Smooth muscle cell (in vitro differentiated cells): Measurements from ENCODE around the gene ZNF335. TPM values are rescaled to one million over a fixed set of nuclear protein-coding genes. Genes with fewer than 3 reads are reported as not detected.

Source experiments
- DNase-seq: peaks from one replicate; lab custom pipeline; 2025; ENCODE audit not compliant: unreplicated experiment; lab: John Stamatoyannopoulos, UW
- H2AFZ ChIP-seq: fragments of 200-600 bp; sonication (generic); 2 replicates; pipeline ENCODE4 v1.6.0; 2016; ENCODE audit warnings: antibody characterized with exemption, low read depth, mild to moderate bottlenecking
- H3F3A ChIP-seq: fragments of 200-600 bp; sonication (generic); 2 replicates; pipeline ENCODE4 v1.6.0; 2017; ENCODE audit warnings: antibody characterized with exemption, low read depth
- H3K27ac ChIP-seq: fragments of 200-600 bp; sonication (generic); 2 replicates; pipeline ENCODE4 v1.5.1; 2016; ENCODE audit warnings: low read depth, mild to moderate bottlenecking
- H3K27me3 ChIP-seq: fragments of 200-600 bp; sonication (generic); 2 replicates; pipeline ENCODE4 v1.6.1; 2016; ENCODE audit warnings: low read depth, mild to moderate bottlenecking
- H3K36me3 ChIP-seq: fragments of 200-600 bp; sonication (generic); 2 replicates; pipeline ENCODE4 v1.5.1; 2016; ENCODE audit warnings: low read depth
- H3K4me1 ChIP-seq: fragments of 200-600 bp; sonication (generic); 2 replicates; pipeline ENCODE4 v1.5.1; 2016; ENCODE audit warnings: low read depth
- H3K4me2 ChIP-seq: fragments of 200-600 bp; sonication (generic); 2 replicates; pipeline ENCODE4 v1.6.0; 2016; ENCODE audit warnings: mild to moderate bottlenecking
- H3K4me3 ChIP-seq: fragments of 200-600 bp; sonication (generic); 2 replicates; pipeline ENCODE4 v1.5.1; 2016; ENCODE audit warnings: mild to moderate bottlenecking
- H3K79me2 ChIP-seq: fragments of 200-600 bp; sonication (generic); 2 replicates; pipeline ENCODE4 v1.6.0; 2016; ENCODE audit warnings: low read depth, mild to moderate bottlenecking
- H3K9ac ChIP-seq: fragments of 200-600 bp; sonication (generic); 2 replicates; pipeline ENCODE4 v1.6.0; 2016; ENCODE audit warnings: low read depth
- H3K9me3 ChIP-seq: fragments of 200-600 bp; sonication (generic); replicated peaks from 2 replicates; pipeline ENCODE4 v1.5.1; 2016; ENCODE audit warnings: low read depth
- H4K20me1 ChIP-seq: fragments of 200-600 bp; sonication (generic); 2 replicates; pipeline ENCODE4 v1.6.0; 2016; ENCODE audit warnings: low read depth
- WGBS: methylation state at CpG from one replicate; pipeline ENCODE4 v1.1.7; 2016; ENCODE audit warnings: low lambda C conversion rate; 5-methylcytosine and 5-hydroxymethylcytosine counted together
- polyA plus RNA-seq: library from polyadenylated mRNA; unstranded; fragments of >200 nt; fragmentation: Nextera tagmentation; extraction: Ambion mirVana; gene quantifications from 2 replicates; pipeline ENCODE4 v1.2.1, GENCODE V29; 2016
- total RNA-seq: library from RNA; depleted of rRNA; stranded (reverse); fragments of >200 nt; gene quantifications from 2 replicates; pipeline ENCODE4 v1.2.3, GENCODE V29; 2014
- TF ChIP-seq, protein P1 (sequence below): fragments of 200-600 bp; sonication (generic); IDR thresholded peaks from 2 replicates; pipeline ENCODE4 v1.5.1; 2017; ENCODE audit warnings: borderline replicate concordance, mild to moderate bottlenecking, antibody characterized with exemption; ENCODE audit not compliant: insufficient read depth, poor library complexity, severe bottlenecking

Gene ZNF335
- total and polyA plus RNA-seq, 2 experiments from 2014 or later = 11.2 to 14.2 TPM

DNA sequence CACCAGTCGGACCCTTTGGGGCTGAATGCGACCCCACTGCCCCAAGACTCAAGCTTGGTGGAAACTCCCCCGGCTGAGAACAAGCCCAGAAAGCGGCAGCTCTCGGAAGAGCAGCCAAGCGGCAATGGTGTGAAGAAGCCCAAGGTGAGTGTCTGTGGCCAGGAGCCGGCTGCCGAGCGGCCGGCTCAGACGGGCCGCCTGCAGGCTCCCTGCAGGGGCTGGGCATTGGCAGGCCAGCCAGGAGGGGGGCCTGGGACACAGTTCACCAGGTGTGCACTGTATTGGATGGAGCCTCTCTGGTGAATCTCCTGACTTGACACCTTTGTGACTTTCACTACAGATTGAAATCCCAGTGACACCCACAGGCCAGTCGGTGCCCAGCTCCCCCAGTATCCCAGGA lies 31.5 kb downstream of the ZNF335 start:
- Histone ChIP-seq H2AFZ (no peak overlapping the region), H3K27ac (no peak overlapping the region), H3K9ac (no peak overlapping the region), H3K4me3 (no peak overlapping the region), H3K4me2 (no peak overlapping the region), H3K79me2 (peaks cover 23% of the 10 kb centered on the region), H3K27me3 (no peaks in the 10 kb centered on the region), H3F3A (no peaks in the 10 kb centered on the region), H3K4me1 (peaks cover 9% of the 10 kb centered on the region), H3K36me3 (peaks cover 2% of the 10 kb centered on the region), H3K9me3 (no peaks in the 10 kb centered on the region), H4K20me1 (peaks cover 32% of the 10 kb centered on the region)
- 99% methylated on average over 13 of the region's 13 CpGs for WGBS
- TF ChIP-seq, protein P1, sequence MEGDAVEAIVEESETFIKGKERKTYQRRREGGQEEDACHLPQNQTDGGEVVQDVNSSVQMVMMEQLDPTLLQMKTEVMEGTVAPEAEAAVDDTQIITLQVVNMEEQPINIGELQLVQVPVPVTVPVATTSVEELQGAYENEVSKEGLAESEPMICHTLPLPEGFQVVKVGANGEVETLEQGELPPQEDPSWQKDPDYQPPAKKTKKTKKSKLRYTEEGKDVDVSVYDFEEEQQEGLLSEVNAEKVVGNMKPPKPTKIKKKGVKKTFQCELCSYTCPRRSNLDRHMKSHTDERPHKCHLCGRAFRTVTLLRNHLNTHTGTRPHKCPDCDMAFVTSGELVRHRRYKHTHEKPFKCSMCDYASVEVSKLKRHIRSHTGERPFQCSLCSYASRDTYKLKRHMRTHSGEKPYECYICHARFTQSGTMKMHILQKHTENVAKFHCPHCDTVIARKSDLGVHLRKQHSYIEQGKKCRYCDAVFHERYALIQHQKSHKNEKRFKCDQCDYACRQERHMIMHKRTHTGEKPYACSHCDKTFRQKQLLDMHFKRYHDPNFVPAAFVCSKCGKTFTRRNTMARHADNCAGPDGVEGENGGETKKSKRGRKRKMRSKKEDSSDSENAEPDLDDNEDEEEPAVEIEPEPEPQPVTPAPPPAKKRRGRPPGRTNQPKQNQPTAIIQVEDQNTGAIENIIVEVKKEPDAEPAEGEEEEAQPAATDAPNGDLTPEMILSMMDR = no peak
- DNase-seq = no peak

- Histone ChIP-seq H3K4me2 (no peak overlapping the region), H3K27me3 (no peaks in the 10 kb centered on the region), H3F3A (no peaks in the 10 kb centered on the region), H2AFZ (no peak overlapping the region), H3K9ac (no peak overlapping the region), H3K4me1 (peaks cover 10% of the 10 kb centered on the region), H3K79me2 (peaks cover 23% of the 10 kb centered on the region), H3K4me3 (no peak overlapping the region), H3K27ac (no peak overlapping the region), H3K9me3 (no peaks in the 10 kb centered on the region), H3K36me3 (peaks cover 2% of the 10 kb centered on the region), H4K20me1 (peaks cover 34% of the 10 kb centered on the region)
- DNase-seq = no peak
- TF ChIP-seq, protein P1 = no peak
- 100% methylated on average over 3 of the region's 3 CpGs for WGBS
Observed at GRCh38 chr20:45940053-45940452, 31.9 kb downstream of the ZNF335 start.

DNA sequence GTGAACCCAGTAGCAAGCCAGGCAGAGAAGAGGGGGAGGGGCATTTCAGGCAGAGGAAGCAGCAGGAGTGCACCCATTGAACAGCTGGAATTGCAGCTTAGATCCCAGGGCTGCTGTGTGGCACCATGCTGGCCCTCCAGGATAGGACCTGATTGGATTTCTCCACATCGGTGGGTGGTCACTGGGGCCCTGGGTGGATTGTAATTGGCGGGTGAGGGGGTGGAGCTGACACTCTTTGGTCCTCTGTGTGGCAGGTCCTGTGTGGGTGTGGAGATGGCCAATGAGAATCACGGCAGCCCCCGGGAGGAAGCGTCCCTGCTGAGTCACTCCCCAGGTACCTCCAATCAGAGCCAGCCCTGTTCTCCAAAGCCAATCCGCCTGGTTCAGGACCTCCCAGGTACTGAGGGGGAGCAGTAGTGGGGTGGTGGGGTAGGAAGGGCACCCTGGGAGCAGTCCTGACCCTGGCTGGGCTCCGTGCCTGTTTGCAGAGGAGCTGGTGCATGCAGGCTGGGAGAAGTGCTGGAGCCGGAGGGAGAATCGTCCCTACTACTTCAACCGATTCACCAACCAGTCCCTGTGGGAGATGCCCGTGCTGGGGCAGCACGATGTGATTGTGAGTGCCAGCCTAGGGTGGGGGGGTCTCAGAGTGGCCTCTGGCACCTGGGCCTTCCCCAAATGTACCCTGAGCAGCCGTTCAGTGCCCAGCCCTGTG lies 33.1 kb downstream of the ZNF335 start:
- Histone ChIP-seq H3K27me3 (no peaks in the 10 kb centered on the region), H4K20me1 (peaks cover 35% of the 10 kb centered on the region), H3K36me3 (peaks cover 2% of the 10 kb centered on the region), H3K4me3 (no peak overlapping the region), H3K4me2 (no peak overlapping the region), H3F3A (no peaks in the 10 kb centered on the region), H3K79me2 (peaks cover 27% of the 10 kb centered on the region), H3K9ac (no peak overlapping the region), H2AFZ (no peak overlapping the region), H3K27ac (no peak overlapping the region), H3K4me1 (peaks cover 10% of the 10 kb centered on the region), H3K9me3 (no peaks in the 10 kb centered on the region)
- WGBS = 91% methylated on average over 12 of the region's 13 CpGs
- no peak for DNase-seq
- TF ChIP-seq, protein P1 = no peak

DNA sequence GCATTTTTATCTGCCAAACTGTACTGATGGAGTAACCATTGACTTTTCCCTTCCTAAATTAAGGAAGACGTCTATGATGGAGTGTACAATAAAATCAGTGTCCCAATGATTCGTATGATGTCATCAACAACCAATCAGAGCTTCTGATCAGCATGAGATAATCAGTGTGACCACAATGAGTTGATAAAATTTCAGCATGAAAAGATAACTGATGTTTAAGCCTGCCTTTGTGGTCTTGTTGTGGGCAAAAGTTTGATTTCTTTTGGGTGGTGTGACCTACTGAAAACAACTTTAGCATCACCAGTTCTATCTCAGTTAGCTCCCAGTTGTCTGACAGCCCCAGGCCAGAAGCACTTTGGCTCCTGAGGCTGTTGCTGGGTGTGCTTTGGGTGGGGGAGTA lies 34.2 kb downstream of the ZNF335 start:
- no peak overlapping the region for H2AFZ ChIP-seq
- H3K4me2 ChIP-seq = no peak overlapping the region
- peaks cover 10% of the 10 kb centered on the region for H3K4me1 ChIP-seq
- H3K9ac ChIP-seq = no peak overlapping the region
- peaks cover 2% of the 10 kb centered on the region for H3K36me3 ChIP-seq
- peaks cover 35% of the 10 kb centered on the region for H3K79me2 ChIP-seq
- H3K27ac ChIP-seq = no peak overlapping the region
- TF ChIP-seq, protein P1 = no peak
- no peaks in the 10 kb centered on the region for H3K27me3 ChIP-seq
- H4K20me1 ChIP-seq = peaks cover 47% of the 10 kb centered on the region
- DNase-seq = no peak
- no peaks in the 10 kb centered on the region for H3K9me3 ChIP-seq
- no peak overlapping the region for H3K4me3 ChIP-seq
- no peaks in the 10 kb centered on the region for H3F3A ChIP-seq
- 83% methylated on average over 2 of the region's 2 CpGs for WGBS
